Measurements from ENCODE around the gene ALG1.

ALG1 gene

GRCh38 chr16:5034167-5034523, 37.5 kb upstream of the ALG1 start:
- Histone ChIP-seq H3K79me2 (ENCODE audit: insufficient read depth, low read depth) (no peaks in the 10 kb centered on the region), H3K27me3 (ENCODE audit: insufficient read depth, low read depth) (no peaks in the 10 kb centered on the region), H3K27ac (no peak overlapping the region), H3K4me3 (IDR thresholded peaks at IDR 0.05; ENCODE audit: insufficient read depth, low read depth, low read length) (peak overlapping the region; percentile 41), H3K4me1 (ENCODE audit: low read depth, poor library complexity, severe bottlenecking) (peaks cover 20% of the 10 kb centered on the region), H2AFZ (ENCODE audit: low read depth) (peak overlapping the region; percentile 98), H3K4me2 (peak overlapping the region; percentile 99), H4K20me1 (ENCODE audit: insufficient read depth) (no peaks in the 10 kb centered on the region), H3K9ac (peak overlapping the region; percentile 73; the same call in 1 of the 2 replicates), H3K36me3 (ENCODE audit: insufficient read depth) (no peaks in the 10 kb centered on the region)
- no peak for TF ChIP-seq CTCF (conservative IDR thresholded peaks at IDR 0.05; ENCODE audit: low read depth, low read length)

- H3K9ac ChIP-seq: no peak overlapping the region
- H3K79me2 ChIP-seq (ENCODE audit: insufficient read depth, low read depth): no peaks in the 10 kb centered on the region
- H3K27me3 ChIP-seq (ENCODE audit: insufficient read depth, low read depth): no peaks in the 10 kb centered on the region
- no peaks in the 10 kb centered on the region for H4K20me1 ChIP-seq (ENCODE audit: insufficient read depth)
- peaks cover 29% of the 10 kb centered on the region for H3K4me1 ChIP-seq (ENCODE audit: low read depth, poor library complexity, severe bottlenecking)
- H2AFZ ChIP-seq (ENCODE audit: low read depth): no peak overlapping the region
- H3K36me3 ChIP-seq (ENCODE audit: insufficient read depth): no peaks in the 10 kb centered on the region
- no peak overlapping the region for H3K27ac ChIP-seq
- H3K4me3 ChIP-seq (IDR thresholded peaks at IDR 0.05; ENCODE audit: insufficient read depth, low read depth, low read length): no peak overlapping the region
- no peak overlapping the region for H3K4me2 ChIP-seq
- no peak for TF ChIP-seq CTCF (conservative IDR thresholded peaks at IDR 0.05; ENCODE audit: low read depth, low read length)
These were observed 35.8 kb upstream of the ALG1 start for GRCh38 chr16:5035909-5036227.

GRCh38 chr16:5036228-5037156, 35.2 kb upstream of the ALG1 start:
- H3K27ac ChIP-seq: no peak overlapping the region
- no peak overlapping the region for H3K9ac ChIP-seq
- no peak for TF ChIP-seq CTCF (conservative IDR thresholded peaks at IDR 0.05; ENCODE audit: low read depth, low read length)
- no peak overlapping the region for H3K4me2 ChIP-seq
- H3K27me3 ChIP-seq (ENCODE audit: insufficient read depth, low read depth): no peaks in the 10 kb centered on the region
- H4K20me1 ChIP-seq (ENCODE audit: insufficient read depth): no peaks in the 10 kb centered on the region
- no peaks in the 10 kb centered on the region for H3K36me3 ChIP-seq (ENCODE audit: insufficient read depth)
- peaks cover 36% of the 10 kb centered on the region for H3K4me1 ChIP-seq (ENCODE audit: low read depth, poor library complexity, severe bottlenecking)
- H3K79me2 ChIP-seq (ENCODE audit: insufficient read depth, low read depth): no peaks in the 10 kb centered on the region
- no peak overlapping the region for H3K4me3 ChIP-seq (IDR thresholded peaks at IDR 0.05; ENCODE audit: insufficient read depth, low read depth, low read length)
- H2AFZ ChIP-seq (ENCODE audit: low read depth): no peak overlapping the region

- Histone ChIP-seq H3K4me3 (IDR thresholded peaks at IDR 0.05; ENCODE audit: insufficient read depth, low read depth, low read length) (no peak overlapping the region), H3K4me1 (ENCODE audit: low read depth, poor library complexity, severe bottlenecking) (peaks cover 36% of the 10 kb centered on the region), H3K27me3 (ENCODE audit: insufficient read depth, low read depth) (no peaks in the 10 kb centered on the region), H3K27ac (no peak overlapping the region), H3K9ac (no peak overlapping the region), H3K4me2 (peak overlapping the region; percentile 45; the same call in 1 of the 2 replicates), H3K36me3 (ENCODE audit: insufficient read depth) (no peaks in the 10 kb centered on the region), H3K79me2 (ENCODE audit: insufficient read depth, low read depth) (no peaks in the 10 kb centered on the region), H4K20me1 (ENCODE audit: insufficient read depth) (no peaks in the 10 kb centered on the region), H2AFZ (ENCODE audit: low read depth) (no peak overlapping the region)
- no peak for TF ChIP-seq CTCF (conservative IDR thresholded peaks at IDR 0.05; ENCODE audit: low read depth, low read length)
These were observed 31.2 kb upstream of the ALG1 start for GRCh38 chr16:5040451-5040850.
